Kidney (tissue), 14 donors: ENCODE data around the gene ETNK1. TPM values are rescaled to one million over a fixed set of nuclear protein-coding genes. Genes with fewer than 3 reads are reported as not detected.

ENCODE experiments used
- DNase-seq, 5 donors: peaks; one replicate each; pipeline ENCODE4 v3.0.0-alpha.2; 2013 to 2020
- FAIRE-seq: peaks from 2 replicates; lab custom pipeline; 2012; peaks lifted over from hg19 to GRCh38; lab: Jason Lieb, UNC
- H3K27ac ChIP-seq, 2 donors: one replicate each; pipeline ENCODE4 v1.7.0; 2013; ENCODE audit warnings: low read depth in 2 of 2, low read length in 2 of 2, inconsistent platforms in 1 of 2
- H3K27me3 ChIP-seq: one replicate; pipeline ENCODE4 v1.7.1; 2013; ENCODE audit warnings: low read length, inconsistent platforms; ENCODE audit not compliant: control insufficient read depth, insufficient read depth
- H3K36me3 ChIP-seq, 3 donors: one replicate each; pipeline versions ENCODE4 v1.7.0 to v1.7.1; 2013; ENCODE audit warnings: low read length in 3 of 3, control low read depth in 1 of 3, inconsistent platforms in 1 of 3; ENCODE audit not compliant: insufficient read depth in 3 of 3, control insufficient read depth in 2 of 3
- H3K4me1 ChIP-seq, 3 donors: one replicate each; pipeline versions ENCODE4 v1.7.0 to v1.7.1; 2013; ENCODE audit warnings: low read length in 3 of 3, inconsistent platforms in 1 of 3, low read depth in 1 of 3; ENCODE audit not compliant: control insufficient read depth in 2 of 3, insufficient read depth in 2 of 3
- H3K4me3 ChIP-seq, 3 donors: one replicate each; pipeline versions ENCODE4 v1.7.0 to v1.8.1; 2013; ENCODE audit warnings: low read length in 3 of 3, control low read depth in 1 of 3, inconsistent platforms in 1 of 3
- H3K9ac ChIP-seq, 3 donors: one replicate each; pipeline versions ENCODE4 v1.7.0 to v1.7.1; 2013; ENCODE audit warnings: low read length in 3 of 3, control low read depth in 1 of 3, inconsistent platforms in 1 of 3
- H3K9me3 ChIP-seq, 3 donors: one replicate each; pipeline versions ENCODE4 v1.7.0 to v1.7.1; 2013; ENCODE audit warnings: low read length in 3 of 3, control low read depth in 1 of 3, inconsistent platforms in 1 of 3; ENCODE audit not compliant: control insufficient read depth in 2 of 3, insufficient read depth in 1 of 3
- CTCF ChIP-seq: IDR thresholded peaks from 3 replicates; pipeline ENCODE4 v1.5.1; 2012; ENCODE audit warnings: mild to moderate bottlenecking, moderate library complexity, borderline replicate concordance; ENCODE audit not compliant: insufficient read depth; ENCODE audit errors: extremely low read depth
- intact Hi-C: fragments of 100-400 bp; cut with DNase I; formaldehyde crosslinking; loops from one replicate; pipeline ENCODE4 v1.11.1; 2022
- polyA plus RNA-seq: library from polyadenylated mRNA; stranded (reverse); fragments of 350-450 nt; fragmentation: Illumina TruSeq; extraction: RNeasy Lipid Tissue Mini Kit (QIAGEN cat#74804); gene quantifications from one replicate; pipeline ENCODE4 v1.2.3, GENCODE V29; 2014; ENCODE audit warnings: low read depth, low replicate concordance; ENCODE audit not compliant: insufficient read depth
- total RNA-seq: library from RNA; stranded (reverse); fragmentation: NEBNext Ultra II Directional; extraction: Animal tissue kit (Norgen Biotek cat#: 25700); gene quantifications from one replicate; pipeline ENCODE4 v1.2.1, GENCODE V29; 2021
- donor health status: control.
- donor health status: control.
- donor health status: control.
- donor health status: control.
- donor health status: control.
- donor health status: DM: yes; HTN: yes; CAD: no.
- donor health status: Normal renal cell carcinoma (clear cell type).

ETNK1 gene
- total and polyA plus RNA-seq, 2 donors from 2014 or later: 12.7 to 83.4 TPM

GRCh38 chr12:22635812-22636211, 10.8 kb downstream of the ETNK1 start:
- Histone ChIP-seq H3K27me3 (no peaks in the 10 kb centered on the region), H3K9me3 (no peaks in the 10 kb centered on the region), H3K27ac (no peak overlapping the region), H3K36me3 (peaks cover 0 to 4% (median 0%) of the 10 kb centered on the region in 3 donors), H3K9ac (no peak overlapping the region), H3K4me3 (no peak overlapping the region), H3K4me1 (no peaks in the 10 kb centered on the region)
- no peak for TF ChIP-seq CTCF
- intact Hi-C loops: no loop called here
- FAIRE-seq: no peak
- no peak for DNase-seq

- TF ChIP-seq CTCF: no peak
- intact Hi-C loops: no loop called here
Measured at GRCh38 chr12:22640851-22641250, 15.9 kb downstream of the ETNK1 start.

DNA sequence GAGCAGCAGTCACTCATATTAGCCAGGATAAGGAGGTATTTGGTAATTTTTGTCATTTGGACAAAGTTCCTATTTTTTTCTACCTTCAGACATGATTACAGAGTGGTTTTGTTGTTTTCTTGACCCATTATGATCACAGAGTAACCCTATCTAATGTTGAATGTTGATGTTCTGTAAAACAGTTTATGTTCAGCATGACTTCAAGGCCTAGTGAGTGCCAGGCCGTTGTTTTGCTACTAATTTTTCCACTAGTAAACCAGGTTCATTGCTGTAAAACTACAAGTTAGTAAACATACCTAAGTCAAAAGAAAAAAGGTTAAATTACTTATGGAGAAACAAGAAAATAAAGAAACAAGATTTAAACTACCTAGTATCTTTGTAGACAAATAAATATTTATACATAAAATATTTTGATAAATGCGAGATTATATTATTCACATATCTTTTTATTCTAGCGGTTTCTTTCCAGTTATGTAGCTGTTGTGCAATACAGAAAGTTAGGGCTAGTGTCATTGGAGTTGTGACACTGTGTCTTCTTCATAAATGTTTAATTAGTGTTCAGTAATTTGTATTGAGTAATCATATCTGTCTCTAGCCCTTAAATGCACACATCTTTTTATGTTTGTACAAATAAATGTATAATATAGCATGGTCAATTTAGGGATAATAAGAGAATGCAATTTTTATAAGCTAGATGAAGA, 16.5 kb downstream of the ETNK1 start:
- H3K27ac ChIP-seq: no peak overlapping the region
- no peaks in the 10 kb centered on the region for H3K36me3 ChIP-seq
- FAIRE-seq (no peak), DNase-seq (no peak)
- intact Hi-C loops: no loop called here
- H3K9ac ChIP-seq: no peak overlapping the region
- no peak for TF ChIP-seq CTCF
- H3K27me3 ChIP-seq: no peaks in the 10 kb centered on the region
- H3K4me3 ChIP-seq: no peak overlapping the region
- H3K9me3 ChIP-seq: no peaks in the 10 kb centered on the region
- no peaks in the 10 kb centered on the region for H3K4me1 ChIP-seq

More at GRCh38 chr12:22640851-22641250, 15.9 kb downstream of the ETNK1 start:
- H3K4me3 ChIP-seq: no peak overlapping the region
- H3K27ac ChIP-seq: no peak overlapping the region
- H3K27me3 ChIP-seq: no peaks in the 10 kb centered on the region
- FAIRE-seq (no peak), DNase-seq (no peak)
- no peak overlapping the region for H3K9ac ChIP-seq
- no peaks in the 10 kb centered on the region for H3K36me3 ChIP-seq
- H3K4me1 ChIP-seq: no peaks in the 10 kb centered on the region
- no peaks in the 10 kb centered on the region for H3K9me3 ChIP-seq
